ENCODE measurements around the gene TSEN54.

The TSEN54 gene

GRCh38 chr17:75516255-75516618, at the start of gene TSEN54:
Gene TSEN54, plus strand, starts transcription at chr17:75516528. Its CDS starts 33 bp downstream, at chr17:75516561.
- peak within 1 kb of the TSS; percentile 72 for H3K4me3 ChIP-seq (ENCODE audit: low read depth, low read length)
- no peak for TF ChIP-seq CTCF (IDR thresholded peaks at IDR 0.05; ENCODE audit: low read depth, low read length)
- peak; percentile 90 for DNase-seq (ENCODE audit: low read depth, low spot score)
- in situ Hi-C loops (cut with HindIII; ENCODE audit: low sequenced_read_pairs), result no loop called here

- in situ Hi-C loops (cut with HindIII; ENCODE audit: low sequenced_read_pairs), result no loop called here
- no peak overlapping the region for H3K4me3 ChIP-seq (ENCODE audit: low read depth, low read length)
- DNase-seq (ENCODE audit: low read depth, low spot score), result no peak
- TF ChIP-seq CTCF (IDR thresholded peaks at IDR 0.05; ENCODE audit: low read depth, low read length), result no peak
Measured at GRCh38 chr17:75468291-75468754, 48.0 kb upstream of the TSEN54 start.

- no peak for TF ChIP-seq CTCF (IDR thresholded peaks at IDR 0.05; ENCODE audit: low read depth, low read length)
- in situ Hi-C loops (cut with HindIII; ENCODE audit: low sequenced_read_pairs), result no loop called here
- H3K4me3 ChIP-seq (ENCODE audit: low read depth, low read length), result no peak overlapping the region
- no peak for DNase-seq (ENCODE audit: low read depth, low spot score)
Measured at GRCh38 chr17:75468779-75469373, 47.5 kb upstream of the TSEN54 start.

GRCh38 chr17:75471207-75471606, 45.1 kb upstream of the TSEN54 start:
- TF ChIP-seq CTCF (IDR thresholded peaks at IDR 0.05; ENCODE audit: low read depth, low read length), result no peak
- in situ Hi-C loops (cut with HindIII; ENCODE audit: low sequenced_read_pairs), result no loop called here
- DNase-seq (ENCODE audit: low read depth, low spot score), result no peak
- H3K4me3 ChIP-seq (ENCODE audit: low read depth, low read length), result no peak overlapping the region

GRCh38 chr17:75472119-75472518, 44.2 kb upstream of the TSEN54 start:
- TF ChIP-seq CTCF (IDR thresholded peaks at IDR 0.05; ENCODE audit: low read depth, low read length), result no peak
- no peak for DNase-seq (ENCODE audit: low read depth, low spot score)
- in situ Hi-C loops (cut with HindIII; ENCODE audit: low sequenced_read_pairs), result no loop called here
- no peak overlapping the region for H3K4me3 ChIP-seq (ENCODE audit: low read depth, low read length)

GRCh38 chr17:75473246-75473645, 43.1 kb upstream of the TSEN54 start:
- in situ Hi-C loops (cut with HindIII; ENCODE audit: low sequenced_read_pairs), result no loop called here
- H3K4me3 ChIP-seq (ENCODE audit: low read depth, low read length), result no peak overlapping the region
- no peak for TF ChIP-seq CTCF (IDR thresholded peaks at IDR 0.05; ENCODE audit: low read depth, low read length)
- DNase-seq (ENCODE audit: low read depth, low spot score), result no peak

Measured in astrocyte of the spinal cord (primary cell).